ENCODE data around the gene PINLYP. TPM values are rescaled to one million over a fixed set of nuclear protein-coding genes. Genes with fewer than 3 reads are reported as not detected.

Gene PINLYP
- total RNA-seq, 3 donors from 2014 or later: 0.61 to 7.4 (median 2.0) TPM

- DNase-seq (peak; percentile 66 to 83 (median 75)), ATAC-seq (peak; percentile 60)
- Histone ChIP-seq H3K4me3 (peak overlapping the region; percentile 29), H3K36me3 (ENCODE audit: low read depth) (no peaks in the 10 kb centered on the region), H3K9me3 (no peaks in the 10 kb centered on the region), H3K4me1 (ENCODE audit: low read depth) (peaks cover 36% of the 10 kb centered on the region)
- intact Hi-C loops (cut with DNase I, micrococcal nuclease): loop anchor here in 1 of 2 donors (2.0 kb wide), 1 partner anchor 60 kb away; no protein-coding TSS in a partner anchor
- peak; percentile 64 for TF ChIP-seq CTCF (IDR thresholded peaks at IDR 0.05)
These were observed 19.4 kb downstream of the PINLYP start for GRCh38 chr19:43594710-43595604.

- H3K9me3 ChIP-seq: no peaks in the 10 kb centered on the region
- intact Hi-C loops (cut with DNase I, micrococcal nuclease): loop anchor here in 1 of 2 donors (2.0 kb wide), 1 partner anchor 61 kb away; no protein-coding TSS in a partner anchor
- ATAC-seq (peak; percentile 11), DNase-seq (peak in 1 of 3 donors; percentile 60)
- TF ChIP-seq CTCF (IDR thresholded peaks at IDR 0.05): no peak
- no peaks in the 10 kb centered on the region for H3K36me3 ChIP-seq (ENCODE audit: low read depth)
- H3K4me1 ChIP-seq (ENCODE audit: low read depth): peaks cover 36% of the 10 kb centered on the region
- H3K4me3 ChIP-seq: peak overlapping the region; percentile 29
These were observed 20.0 kb downstream of the PINLYP start for GRCh38 chr19:43595605-43595998.

GRCh38 chr19:43595999-43596841 is 20.6 kb downstream of the PINLYP start, which contains the start of the genes IRGQ and ZNF576:
Gene IRGQ, minus strand, starts transcription at chr19:43596134. Its CDS starts 796 bp downstream, at chr19:43595338.
Gene ZNF576, plus strand, starts transcription at chr19:43596595. Its CDS starts 514 bp downstream, at chr19:43597109.
- peak; percentile 22 for TF ChIP-seq CTCF (IDR thresholded peaks at IDR 0.05)
- intact Hi-C loops (cut with DNase I, micrococcal nuclease): loop anchor here in 1 of 2 donors (2.0 kb wide), 1 partner anchor 61 kb away; no protein-coding TSS in a partner anchor
- Histone ChIP-seq H3K4me1 (ENCODE audit: low read depth) (peaks cover 36% of the 10 kb centered on the region), H3K36me3 (ENCODE audit: low read depth) (no peaks in the 10 kb centered on the region), H3K4me3 (peak within 1 kb of the TSS; percentile 29), H3K9me3 (no peaks in the 10 kb centered on the region)
- ATAC-seq (peak; percentile 92), DNase-seq (peak; percentile 100)

GRCh38 chr19:43596842-43597461 is 21.4 kb downstream of the PINLYP start:
- DNase-seq: peak in 1 of 3 donors; percentile 41
- TF ChIP-seq CTCF (IDR thresholded peaks at IDR 0.05): no peak
- intact Hi-C loops (cut with DNase I, micrococcal nuclease): no loop called here
- Histone ChIP-seq H3K4me1 (ENCODE audit: low read depth) (peaks cover 36% of the 10 kb centered on the region), H3K36me3 (ENCODE audit: low read depth) (no peaks in the 10 kb centered on the region), H3K4me3 (peak overlapping the region; percentile 29), H3K9me3 (no peaks in the 10 kb centered on the region)
- no peak for ATAC-seq

GRCh38 chr19:43597876-43598275 is 22.3 kb downstream of the PINLYP start:
- Histone ChIP-seq H3K36me3 (ENCODE audit: low read depth) (no peaks in the 10 kb centered on the region), H3K4me1 (ENCODE audit: low read depth) (peaks cover 36% of the 10 kb centered on the region), H3K4me3 (no peak overlapping the region), H3K9me3 (no peaks in the 10 kb centered on the region)
- TF ChIP-seq CTCF (IDR thresholded peaks at IDR 0.05): no peak
- intact Hi-C loops (cut with DNase I, micrococcal nuclease): no loop called here
- ATAC-seq (no peak), DNase-seq (no peak)

Data from mucosa of descending colon (tissue), 3 donors.